Measurements from ENCODE around the gene HOXB13. TPM values are rescaled to one million over a fixed set of nuclear protein-coding genes. Genes with fewer than 3 reads are reported as not detected.
A peak's percentile ranks its signal among the peaks of the same experiment; 100 is the strongest.

Gene HOXB13
- total RNA-seq, 1 experiment from 2014 or later, result 11.1 TPM

- DNase-seq, result no peak
- peaks cover 100% of the 10 kb centered on the region for H3K27me3 ChIP-seq (ENCODE audit: control insufficient read depth, insufficient read depth, low read length)
- no peak overlapping the region for H3K4me3 ChIP-seq (ENCODE audit: insufficient read depth, low read depth, low read length)
- H3K36me3 ChIP-seq (replicated peaks; ENCODE audit: control insufficient read depth, insufficient read depth, low read length), result no peaks in the 10 kb centered on the region
These were observed 9.9 kb upstream of the HOXB13 start for GRCh38 chr17:48738424-48738802.

GRCh38 chr17:48737330-48738043 is 8.9 kb upstream of the HOXB13 start:
- DNase-seq, result no peak
- peaks cover 100% of the 10 kb centered on the region for H3K27me3 ChIP-seq (ENCODE audit: control insufficient read depth, insufficient read depth, low read length)
- H3K4me3 ChIP-seq (ENCODE audit: insufficient read depth, low read depth, low read length), result no peak overlapping the region
- H3K36me3 ChIP-seq (replicated peaks; ENCODE audit: control insufficient read depth, insufficient read depth, low read length), result no peaks in the 10 kb centered on the region

GRCh38 chr17:48735062-48735351 is 6.5 kb upstream of the HOXB13 start:
- H3K27me3 ChIP-seq (ENCODE audit: control insufficient read depth, insufficient read depth, low read length), result peaks cover 100% of the 10 kb centered on the region
- no peak for DNase-seq
- no peak overlapping the region; the same call in 1 of the 2 replicates for H3K4me3 ChIP-seq (ENCODE audit: insufficient read depth, low read depth, low read length)

GRCh38 chr17:48734333-48735061 is 5.9 kb upstream of the HOXB13 start:
- Histone ChIP-seq H3K27me3 (ENCODE audit: control insufficient read depth, insufficient read depth, low read length) (peaks cover 100% of the 10 kb centered on the region), H3K4me3 (ENCODE audit: insufficient read depth, low read depth, low read length) (peak overlapping the region; percentile 22; the same call in 1 of the 2 replicates), H3K36me3 (replicated peaks; ENCODE audit: control insufficient read depth, insufficient read depth, low read length) (no peaks in the 10 kb centered on the region)
- no peak for DNase-seq

More at GRCh38 chr17:48735062-48735351, 6.5 kb upstream of the HOXB13 start:
- no peaks in the 10 kb centered on the region for H3K36me3 ChIP-seq (replicated peaks; ENCODE audit: control insufficient read depth, insufficient read depth, low read length)

- no peaks in the 10 kb centered on the region for H3K36me3 ChIP-seq (replicated peaks; ENCODE audit: control insufficient read depth, insufficient read depth, low read length)
- no peak for DNase-seq
- H3K4me3 ChIP-seq (ENCODE audit: insufficient read depth, low read depth, low read length), result peak overlapping the region; percentile 24; the same call in 1 of the 2 replicates
- peaks cover 100% of the 10 kb centered on the region for H3K27me3 ChIP-seq (ENCODE audit: control insufficient read depth, insufficient read depth, low read length)
These were observed 5.2 kb upstream of the HOXB13 start for GRCh38 chr17:48733632-48734328.

GRCh38 chr17:48732688-48733629 is 4.4 kb upstream of the HOXB13 start:
- Histone ChIP-seq H3K4me3 (ENCODE audit: insufficient read depth, low read depth, low read length) (peak overlapping the region; percentile 24; the same call in 1 of the 2 replicates), H3K36me3 (replicated peaks; ENCODE audit: control insufficient read depth, insufficient read depth, low read length) (no peaks in the 10 kb centered on the region), H3K27me3 (ENCODE audit: control insufficient read depth, insufficient read depth, low read length) (peaks cover 100% of the 10 kb centered on the region)
- peak; percentile 79 for DNase-seq

- H3K27me3 ChIP-seq (ENCODE audit: control insufficient read depth, insufficient read depth, low read length), result peaks cover 100% of the 10 kb centered on the region
- no peaks in the 10 kb centered on the region for H3K36me3 ChIP-seq (replicated peaks; ENCODE audit: control insufficient read depth, insufficient read depth, low read length)
- DNase-seq, result no peak
- H3K4me3 ChIP-seq (ENCODE audit: insufficient read depth, low read depth, low read length), result no peak overlapping the region
These were observed 2.8 kb upstream of the HOXB13 start for GRCh38 chr17:48731355-48731754.

GRCh38 chr17:48730240-48730550 is 1.6 kb upstream of the HOXB13 start:
- Histone ChIP-seq H3K4me3 (ENCODE audit: insufficient read depth, low read depth, low read length) (no peak overlapping the region), H3K36me3 (replicated peaks; ENCODE audit: control insufficient read depth, insufficient read depth, low read length) (no peaks in the 10 kb centered on the region), H3K27me3 (ENCODE audit: control insufficient read depth, insufficient read depth, low read length) (peaks cover 100% of the 10 kb centered on the region)
- no peak for DNase-seq

GRCh38 chr17:48729335-48730239 is 1.0 kb upstream of the HOXB13 start:
- no peak for DNase-seq
- H3K36me3 ChIP-seq (replicated peaks; ENCODE audit: control insufficient read depth, insufficient read depth, low read length), result no peaks in the 10 kb centered on the region
- H3K4me3 ChIP-seq (ENCODE audit: insufficient read depth, low read depth, low read length), result peak overlapping the region; percentile 42; the same call in 1 of the 2 replicates
- H3K27me3 ChIP-seq (ENCODE audit: control insufficient read depth, insufficient read depth, low read length), result peaks cover 100% of the 10 kb centered on the region

GRCh38 chr17:48727415-48728175 is 955 bp downstream of the HOXB13 start:
- H3K4me3 ChIP-seq (ENCODE audit: insufficient read depth, low read depth, low read length), result peak overlapping the region; percentile 42; the same call in 1 of the 2 replicates
- DNase-seq, result no peak
- H3K27me3 ChIP-seq (ENCODE audit: control insufficient read depth, insufficient read depth, low read length), result peaks cover 99% of the 10 kb centered on the region
- no peaks in the 10 kb centered on the region for H3K36me3 ChIP-seq (replicated peaks; ENCODE audit: control insufficient read depth, insufficient read depth, low read length)

- H3K27me3 ChIP-seq (ENCODE audit: control insufficient read depth, insufficient read depth, low read length), result peaks cover 99% of the 10 kb centered on the region
- DNase-seq, result no peak
- no peaks in the 10 kb centered on the region for H3K36me3 ChIP-seq (replicated peaks; ENCODE audit: control insufficient read depth, insufficient read depth, low read length)
- no peak overlapping the region for H3K4me3 ChIP-seq (ENCODE audit: insufficient read depth, low read depth, low read length)
These were observed 1.6 kb downstream of the HOXB13 start for GRCh38 chr17:48726916-48727286.

- Histone ChIP-seq H3K36me3 (replicated peaks; ENCODE audit: control insufficient read depth, insufficient read depth, low read length) (no peaks in the 10 kb centered on the region), H3K4me3 (ENCODE audit: insufficient read depth, low read depth, low read length) (no peak overlapping the region), H3K27me3 (ENCODE audit: control insufficient read depth, insufficient read depth, low read length) (peaks cover 99% of the 10 kb centered on the region)
- DNase-seq, result no peak
These were observed 2.2 kb downstream of the HOXB13 start for GRCh38 chr17:48726114-48726915.
